Lung microvascular endothelial cell (primary cell): ENCODE measurements around the gene ZNF492. TPM values are rescaled to one million over a fixed set of nuclear protein-coding genes. Genes with fewer than 3 reads are reported as not detected.
"Not testable (repeated sequence)": the region's sequence is repeated elsewhere in the genome, so short reads cannot be mapped to it uniquely, and the experiment has no call there.

Source experiments
- DNase-seq, 2 donors: peaks; one replicate each; pipeline versions ENCODE4 v3.0.0 to v3.0.0-alpha.2; 2010; ENCODE audit warnings: low read depth in 2 of 2
- total RNA-seq: library from RNA; depleted of rRNA; stranded (reverse); fragments of >200 nt; gene quantifications from 2 replicates; pipeline ENCODE4 v1.2.1, GENCODE V29; 2014

Gene ZNF492
- total RNA-seq, 1 donor from 2014 or later: 0.60 TPM

- DNase-seq: not testable (repeated sequence)
Observed at GRCh38 chr19:22617181-22617580, 16.9 kb upstream of the ZNF492 start.

GRCh38 chr19:22617614-22618320 lies 16.4 kb upstream of the ZNF492 start:
- no peak for DNase-seq

- DNase-seq: no peak
Observed at GRCh38 chr19:22619371-22619770, 14.8 kb upstream of the ZNF492 start.

- no peak for DNase-seq
Observed at GRCh38 chr19:22619932-22620331, 14.2 kb upstream of the ZNF492 start.

- DNase-seq: no peak
Observed at GRCh38 chr19:22620401-22620800, 13.7 kb upstream of the ZNF492 start.

GRCh38 chr19:22620912-22621311 lies 13.2 kb upstream of the ZNF492 start:
- no peak for DNase-seq

GRCh38 chr19:22622020-22622419 lies 12.1 kb upstream of the ZNF492 start:
- no peak for DNase-seq

GRCh38 chr19:22622901-22623840 lies 11.0 kb upstream of the ZNF492 start:
- DNase-seq: no peak

- no peak for DNase-seq
Observed at GRCh38 chr19:22623841-22624221, 10.3 kb upstream of the ZNF492 start.

- DNase-seq: no peak
Observed at GRCh38 chr19:22625266-22626035, 8.7 kb upstream of the ZNF492 start.

- DNase-seq: no peak
Observed at GRCh38 chr19:22627526-22627925, 6.6 kb upstream of the ZNF492 start.

- DNase-seq: no peak
Observed at GRCh38 chr19:22628401-22628800, 5.7 kb upstream of the ZNF492 start.

- DNase-seq: no peak
Observed at GRCh38 chr19:22634450-22634827, 315 bp downstream of the ZNF492 start.

- not testable (repeated sequence) for DNase-seq
Observed at GRCh38 chr19:22685493-22685892, 51.4 kb downstream of the ZNF492 start.

- not testable (repeated sequence) for DNase-seq
Observed at GRCh38 chr19:22702661-22703060, 68.5 kb downstream of the ZNF492 start.

GRCh38 chr19:22703096-22703495 lies 69.0 kb downstream of the ZNF492 start:
- not testable (repeated sequence) for DNase-seq

GRCh38 chr19:22708983-22709382 lies 74.9 kb downstream of the ZNF492 start:
- DNase-seq: no peak

Other genes with a start within 250 kb of the ZNF492 start
- gene ZNF98, start 212.0 kb upstream of the ZNF492 start, total RNA-seq: 0.20 TPM in 1 of 2 replicates, not detected in the other
- gene ZNF99, start 149.8 kb downstream of the ZNF492 start, total RNA-seq: not detected in 2 replicates
- gene ZNF723, start 198.0 kb downstream of the ZNF492 start, total RNA-seq: not detected in 2 replicates